ENCODE data around the gene COPG1.

DNA sequence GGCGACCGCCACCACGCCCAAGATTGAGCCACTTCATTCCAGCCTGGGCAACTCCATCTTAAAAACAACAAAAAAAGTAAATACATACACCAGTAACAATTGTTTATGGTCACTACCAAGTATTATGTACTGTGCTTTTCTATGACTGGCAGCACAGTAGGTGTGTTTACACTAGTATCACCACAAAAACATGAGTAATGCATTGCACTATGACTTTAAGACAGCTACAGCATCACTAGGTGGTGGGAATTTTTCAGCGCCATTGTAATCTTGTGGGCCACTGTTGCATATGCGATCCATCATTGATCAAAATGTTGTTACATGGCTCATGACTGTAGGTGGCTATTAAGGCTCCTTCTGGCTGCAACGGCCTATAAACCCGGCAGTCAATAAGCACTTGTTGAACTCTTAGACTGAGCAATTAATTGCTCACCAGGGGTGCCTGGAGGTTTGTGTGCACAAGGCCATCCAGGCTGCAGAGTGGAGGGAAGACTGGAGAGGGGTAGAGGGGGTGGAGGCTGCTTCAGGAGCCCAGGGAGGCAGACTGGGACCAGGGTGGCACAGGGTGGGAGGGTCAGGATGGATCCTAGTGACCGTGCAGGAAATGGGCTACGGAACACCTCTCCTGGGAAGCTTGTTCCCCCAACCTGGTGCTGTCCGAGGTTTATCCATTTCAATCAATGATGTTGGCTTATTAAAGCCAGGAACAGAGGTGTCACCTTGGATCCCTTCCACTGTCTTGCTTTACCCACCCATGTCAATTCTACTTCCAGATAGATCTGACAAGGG lies 17.9 kb upstream of the COPG1 start:
- TF ChIP-seq, protein P1, sequence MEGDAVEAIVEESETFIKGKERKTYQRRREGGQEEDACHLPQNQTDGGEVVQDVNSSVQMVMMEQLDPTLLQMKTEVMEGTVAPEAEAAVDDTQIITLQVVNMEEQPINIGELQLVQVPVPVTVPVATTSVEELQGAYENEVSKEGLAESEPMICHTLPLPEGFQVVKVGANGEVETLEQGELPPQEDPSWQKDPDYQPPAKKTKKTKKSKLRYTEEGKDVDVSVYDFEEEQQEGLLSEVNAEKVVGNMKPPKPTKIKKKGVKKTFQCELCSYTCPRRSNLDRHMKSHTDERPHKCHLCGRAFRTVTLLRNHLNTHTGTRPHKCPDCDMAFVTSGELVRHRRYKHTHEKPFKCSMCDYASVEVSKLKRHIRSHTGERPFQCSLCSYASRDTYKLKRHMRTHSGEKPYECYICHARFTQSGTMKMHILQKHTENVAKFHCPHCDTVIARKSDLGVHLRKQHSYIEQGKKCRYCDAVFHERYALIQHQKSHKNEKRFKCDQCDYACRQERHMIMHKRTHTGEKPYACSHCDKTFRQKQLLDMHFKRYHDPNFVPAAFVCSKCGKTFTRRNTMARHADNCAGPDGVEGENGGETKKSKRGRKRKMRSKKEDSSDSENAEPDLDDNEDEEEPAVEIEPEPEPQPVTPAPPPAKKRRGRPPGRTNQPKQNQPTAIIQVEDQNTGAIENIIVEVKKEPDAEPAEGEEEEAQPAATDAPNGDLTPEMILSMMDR (IDR thresholded peaks at IDR 0.05; ENCODE audit: borderline replicate concordance, extremely low read depth, low read length, poor library complexity, severe bottlenecking), result no peak
- TF ChIP-seq EZH2 (IDR thresholded peaks at IDR 0.05; ENCODE audit: borderline replicate concordance, low read depth, low read length, severe bottlenecking), result no peak

Measured in DND-41 (cell line).